ENCODE results near the gene MYCL.

DNA sequence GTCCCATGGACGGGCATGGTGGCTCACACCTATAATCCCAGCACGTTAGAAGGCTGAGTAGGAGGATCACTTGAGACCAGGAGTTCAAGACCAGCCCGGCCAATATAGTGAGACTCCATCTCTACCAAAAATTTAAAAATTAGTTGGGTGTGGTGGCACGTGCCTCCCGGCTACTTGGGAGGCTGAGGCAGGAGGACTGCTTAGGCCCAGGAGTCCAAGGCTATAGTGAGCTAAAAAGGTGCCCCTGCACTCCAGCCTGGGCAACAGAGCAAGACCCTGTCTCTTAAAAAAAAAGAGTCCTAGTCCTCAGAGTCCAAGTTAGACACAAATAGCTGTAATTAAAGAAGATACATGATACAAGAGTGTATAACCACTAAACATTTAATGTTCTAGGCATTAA is 38.5 kb downstream of the MYCL start:
- no peak for TF ChIP-seq POLR2AphosphoS5 (IDR thresholded peaks at IDR 0.05; ENCODE audit: low read depth, low read length)
- no peak for TF ChIP-seq SIN3A (IDR thresholded peaks at IDR 0.05; ENCODE audit: borderline replicate concordance, insufficient read depth, low read length)
- TF ChIP-seq, protein P1, sequence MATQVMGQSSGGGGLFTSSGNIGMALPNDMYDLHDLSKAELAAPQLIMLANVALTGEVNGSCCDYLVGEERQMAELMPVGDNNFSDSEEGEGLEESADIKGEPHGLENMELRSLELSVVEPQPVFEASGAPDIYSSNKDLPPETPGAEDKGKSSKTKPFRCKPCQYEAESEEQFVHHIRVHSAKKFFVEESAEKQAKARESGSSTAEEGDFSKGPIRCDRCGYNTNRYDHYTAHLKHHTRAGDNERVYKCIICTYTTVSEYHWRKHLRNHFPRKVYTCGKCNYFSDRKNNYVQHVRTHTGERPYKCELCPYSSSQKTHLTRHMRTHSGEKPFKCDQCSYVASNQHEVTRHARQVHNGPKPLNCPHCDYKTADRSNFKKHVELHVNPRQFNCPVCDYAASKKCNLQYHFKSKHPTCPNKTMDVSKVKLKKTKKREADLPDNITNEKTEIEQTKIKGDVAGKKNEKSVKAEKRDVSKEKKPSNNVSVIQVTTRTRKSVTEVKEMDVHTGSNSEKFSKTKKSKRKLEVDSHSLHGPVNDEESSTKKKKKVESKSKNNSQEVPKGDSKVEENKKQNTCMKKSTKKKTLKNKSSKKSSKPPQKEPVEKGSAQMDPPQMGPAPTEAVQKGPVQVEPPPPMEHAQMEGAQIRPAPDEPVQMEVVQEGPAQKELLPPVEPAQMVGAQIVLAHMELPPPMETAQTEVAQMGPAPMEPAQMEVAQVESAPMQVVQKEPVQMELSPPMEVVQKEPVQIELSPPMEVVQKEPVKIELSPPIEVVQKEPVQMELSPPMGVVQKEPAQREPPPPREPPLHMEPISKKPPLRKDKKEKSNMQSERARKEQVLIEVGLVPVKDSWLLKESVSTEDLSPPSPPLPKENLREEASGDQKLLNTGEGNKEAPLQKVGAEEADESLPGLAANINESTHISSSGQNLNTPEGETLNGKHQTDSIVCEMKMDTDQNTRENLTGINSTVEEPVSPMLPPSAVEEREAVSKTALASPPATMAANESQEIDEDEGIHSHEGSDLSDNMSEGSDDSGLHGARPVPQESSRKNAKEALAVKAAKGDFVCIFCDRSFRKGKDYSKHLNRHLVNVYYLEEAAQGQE (IDR thresholded peaks at IDR 0.05; ENCODE audit: insufficient read depth in 1 of 2, low read depth in 2 of 2, low read length in 2 of 2): no peak
- TF ChIP-seq TAF1 (IDR thresholded peaks at IDR 0.05; ENCODE audit: borderline replicate concordance, insufficient read depth, low read length): no peak
- TF ChIP-seq FOXP2 (optimal IDR thresholded peaks at IDR 0.05; ENCODE audit: borderline replicate concordance, extremely low read depth, extremely low read length, insufficient read depth): no peak
